ENCODE results near the gene TREX2.

DNA sequence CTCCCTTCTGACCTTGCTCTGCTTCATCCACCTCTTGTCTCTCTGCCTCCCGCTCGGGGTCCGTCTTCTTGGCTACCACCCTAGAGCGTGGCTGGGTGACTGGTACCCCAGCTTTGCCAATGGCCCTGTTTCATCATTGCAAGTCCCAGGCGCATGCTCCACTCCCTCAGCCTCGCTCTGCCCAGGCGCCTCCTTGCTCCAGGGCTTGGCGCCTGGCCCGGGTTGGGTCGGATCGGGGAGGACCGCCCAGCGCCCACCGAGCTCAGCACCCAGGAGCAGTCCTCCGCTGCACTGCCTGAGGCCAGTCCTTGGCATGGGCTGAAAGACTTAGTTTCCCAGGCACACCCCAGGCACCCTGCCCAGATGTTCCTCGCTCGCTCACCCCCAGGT lies 49.5 kb upstream of the TREX2 start:
- TF ChIP-seq, protein P1, sequence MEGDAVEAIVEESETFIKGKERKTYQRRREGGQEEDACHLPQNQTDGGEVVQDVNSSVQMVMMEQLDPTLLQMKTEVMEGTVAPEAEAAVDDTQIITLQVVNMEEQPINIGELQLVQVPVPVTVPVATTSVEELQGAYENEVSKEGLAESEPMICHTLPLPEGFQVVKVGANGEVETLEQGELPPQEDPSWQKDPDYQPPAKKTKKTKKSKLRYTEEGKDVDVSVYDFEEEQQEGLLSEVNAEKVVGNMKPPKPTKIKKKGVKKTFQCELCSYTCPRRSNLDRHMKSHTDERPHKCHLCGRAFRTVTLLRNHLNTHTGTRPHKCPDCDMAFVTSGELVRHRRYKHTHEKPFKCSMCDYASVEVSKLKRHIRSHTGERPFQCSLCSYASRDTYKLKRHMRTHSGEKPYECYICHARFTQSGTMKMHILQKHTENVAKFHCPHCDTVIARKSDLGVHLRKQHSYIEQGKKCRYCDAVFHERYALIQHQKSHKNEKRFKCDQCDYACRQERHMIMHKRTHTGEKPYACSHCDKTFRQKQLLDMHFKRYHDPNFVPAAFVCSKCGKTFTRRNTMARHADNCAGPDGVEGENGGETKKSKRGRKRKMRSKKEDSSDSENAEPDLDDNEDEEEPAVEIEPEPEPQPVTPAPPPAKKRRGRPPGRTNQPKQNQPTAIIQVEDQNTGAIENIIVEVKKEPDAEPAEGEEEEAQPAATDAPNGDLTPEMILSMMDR (IDR thresholded peaks at IDR 0.05), result no peak
- no peak for TF ChIP-seq POLR2A (IDR thresholded peaks at IDR 0.05)

All from Peyer's patch (tissue), 4 donors.